ENCODE measurements around the gene PHF21B.

The PHF21B gene

DNA sequence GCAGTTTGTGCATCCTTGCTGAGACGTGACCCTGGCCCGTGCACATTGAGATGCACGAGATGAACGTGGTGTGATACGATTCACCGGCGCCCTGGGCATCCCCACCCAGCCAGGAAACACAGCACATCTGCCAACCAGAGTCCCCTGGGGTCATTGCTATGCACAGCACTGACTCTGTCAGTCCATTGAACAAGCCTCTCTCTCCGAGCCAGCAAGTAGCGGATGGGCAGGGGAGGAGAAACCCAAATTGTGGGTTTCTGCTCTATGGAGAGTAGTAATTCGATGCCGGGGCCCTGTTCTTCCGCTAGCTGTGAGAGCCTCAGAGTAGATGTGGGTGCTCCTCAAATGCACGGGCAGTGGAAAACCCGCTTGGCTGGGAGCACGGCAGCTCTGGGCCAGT, 172.3 kb downstream of the PHF21B start:
- no peak for DNase-seq

DNA sequence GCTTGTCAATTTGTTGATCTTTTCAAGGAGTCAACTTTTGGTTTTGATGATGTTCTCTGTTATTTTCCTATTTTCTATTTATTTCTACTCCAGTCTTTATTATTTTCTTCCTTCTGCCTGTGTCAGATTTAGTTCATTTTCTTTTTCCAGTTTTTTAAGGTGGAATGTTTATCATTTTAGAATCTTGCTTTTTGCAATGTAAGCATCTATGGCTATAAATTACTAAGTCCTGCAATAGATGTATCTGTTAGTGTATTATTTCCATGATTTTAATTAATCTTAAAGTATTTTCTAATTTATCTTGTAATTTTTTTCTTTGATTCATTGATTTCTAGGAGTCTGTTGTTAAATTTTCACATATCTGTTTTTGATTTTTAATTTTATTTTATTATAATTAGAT, 175.7 kb downstream of the PHF21B start:
- no peak for DNase-seq

DNA sequence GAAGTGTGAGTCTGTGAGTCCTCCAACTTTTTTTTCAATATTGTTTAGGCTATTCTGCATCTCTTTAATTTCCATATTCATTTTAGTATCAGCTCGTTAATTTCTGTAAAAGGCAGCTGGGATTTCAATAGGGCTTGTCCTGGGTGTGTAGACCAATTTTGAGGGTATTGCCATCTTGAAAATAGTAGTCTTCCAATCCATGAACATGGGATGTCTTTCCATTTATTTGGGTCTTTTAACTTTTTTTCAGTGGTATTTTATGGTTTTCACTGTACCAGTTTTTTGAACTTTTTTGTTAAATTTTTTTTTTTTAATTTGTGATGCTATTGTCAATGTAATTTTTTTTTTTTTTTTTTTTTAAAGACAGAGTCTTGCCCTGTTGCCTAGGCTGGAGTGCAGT, 177.9 kb downstream of the PHF21B start:
- DNase-seq: no peak

All from fibroblast of skin of right biceps (primary cell).